GM21717 (cell line): ENCODE measurements around the gene WFDC2.
A peak's percentile ranks its signal among the peaks of the same experiment; 100 is the strongest.

ENCODE experiments used
- ATAC-seq: cut with Tn5 transposase; IDR thresholded peaks from one replicate; pipeline ENCODE4 v1.9.1; 2021; ENCODE audit warnings: mild to moderate bottlenecking, moderate library complexity; ENCODE audit not compliant: unreplicated experiment

The WFDC2 gene

GRCh38 chr20:45469336-45470261 lies at the start of gene WFDC2:
TSS of gene WFDC2 (plus strand) at chr20:45469753. CDS start at chr20:45469782, 29 bp downstream.
- ATAC-seq: no peak

GRCh38 chr20:45420125-45420524 lies 49.4 kb upstream of the WFDC2 start:
- no peak for ATAC-seq

GRCh38 chr20:45423700-45424099 lies 45.9 kb upstream of the WFDC2 start:
- no peak for ATAC-seq

- ATAC-seq: no peak
Measured at GRCh38 chr20:45425561-45425960, 44.0 kb upstream of the WFDC2 start.

GRCh38 chr20:45426320-45427016 lies 43.1 kb upstream of the WFDC2 start:
- no peak for ATAC-seq

GRCh38 chr20:45427236-45428149 lies 42.1 kb upstream of the WFDC2 start:
- ATAC-seq: no peak

GRCh38 chr20:45429618-45430017 lies 39.9 kb upstream of the WFDC2 start:
- ATAC-seq: no peak

- ATAC-seq: peak; percentile 79
Measured at GRCh38 chr20:45432294-45432693, 37.3 kb upstream of the WFDC2 start.

GRCh38 chr20:45433316-45433715 lies 36.2 kb upstream of the WFDC2 start:
- no peak for ATAC-seq

GRCh38 chr20:45433976-45434375 lies 35.6 kb upstream of the WFDC2 start:
- ATAC-seq: no peak

- ATAC-seq: peak; percentile 57
Measured at GRCh38 chr20:45436732-45437485, 32.6 kb upstream of the WFDC2 start.

GRCh38 chr20:45440424-45440823 lies 29.1 kb upstream of the WFDC2 start:
- no peak for ATAC-seq

- ATAC-seq: no peak
Measured at GRCh38 chr20:45440891-45441685, 28.5 kb upstream of the WFDC2 start.

- ATAC-seq: no peak
Measured at GRCh38 chr20:45441746-45442145, 27.8 kb upstream of the WFDC2 start.

- no peak for ATAC-seq
Measured at GRCh38 chr20:45444050-45444449, 25.5 kb upstream of the WFDC2 start.

GRCh38 chr20:45445805-45446562 lies 23.6 kb upstream of the WFDC2 start:
- no peak for ATAC-seq

- no peak for ATAC-seq
Measured at GRCh38 chr20:45448270-45448669, 21.3 kb upstream of the WFDC2 start.

GRCh38 chr20:45449528-45449927 lies 20.0 kb upstream of the WFDC2 start:
- no peak for ATAC-seq
